SK-N-SH treated with all-trans-retinoic acid at 6 μM for 48 hours (cell line): ENCODE data around the gene RGS7.

Source experiments
- ATAC-seq: fragments of 200-7000 bp; cut with Tn5 transposase; 3 replicates; pipeline ENCODE4 v1.9.1; 2020; ENCODE audit warnings: mild to moderate bottlenecking, moderate library complexity
- BACH2 ChIP-seq: fragments of 250-450 bp; sonication (Bioruptor Pico); IDR thresholded peaks from 2 replicates; pipeline ENCODE4 v1.9.0; 2021; ENCODE audit warnings: mild to moderate bottlenecking, borderline replicate concordance
- CREB5 ChIP-seq: fragments of 250-450 bp; sonication (Bioruptor Pico); IDR thresholded peaks from 2 replicates; pipeline ENCODE4 v1.5.1; 2020; ENCODE audit warnings: low read depth, mild to moderate bottlenecking, moderate library complexity
- CSDC2 ChIP-seq: fragments of 250-450 bp; sonication (Bioruptor Pico); IDR thresholded peaks from 2 replicates; pipeline ENCODE4 v1.5.0; 2020; ENCODE audit warnings: mild to moderate bottlenecking, moderate library complexity
- ESRRG ChIP-seq: fragments of 250-450 bp; sonication (Bioruptor Pico); IDR thresholded peaks from 2 replicates; pipeline ENCODE4 v1.6.1; 2021; ENCODE audit warnings: mild to moderate bottlenecking
- GLIS3 ChIP-seq: fragments of 250-450 bp; sonication (Bioruptor Pico); IDR thresholded peaks from 2 replicates; pipeline ENCODE4 v1.5.0; 2020; ENCODE audit warnings: mild to moderate bottlenecking, moderate library complexity
- ISL1 ChIP-seq: fragments of 250-450 bp; sonication (Bioruptor Pico); IDR thresholded peaks from 2 replicates; pipeline ENCODE4 v2.1.2; 2022; ENCODE audit warnings: mild to moderate bottlenecking, moderate library complexity
- OSR1 ChIP-seq: fragments of 250-450 bp; sonication (Bioruptor Pico); IDR thresholded peaks from 2 replicates; pipeline ENCODE4 v1.8.0; 2022; ENCODE audit warnings: moderate library complexity, mild to moderate bottlenecking, inconsistent platforms
- PATZ1 ChIP-seq: fragments of 250-450 bp; sonication (Bioruptor Pico); IDR thresholded peaks from 2 replicates; pipeline ENCODE4 v1.8.0; 2020; ENCODE audit warnings: mild to moderate bottlenecking, moderate library complexity, borderline replicate concordance
- POU6F1 ChIP-seq: fragments of 250-450 bp; sonication (Bioruptor Pico); IDR thresholded peaks from 2 replicates; pipeline ENCODE4 v1.8.0; 2021; ENCODE audit warnings: low read depth, mild to moderate bottlenecking, moderate library complexity, borderline replicate concordance
- PPARA ChIP-seq: fragments of 250-450 bp; sonication (Bioruptor Pico); IDR thresholded peaks from 2 replicates; pipeline ENCODE4 v1.5.0; 2020; ENCODE audit warnings: mild to moderate bottlenecking, borderline replicate concordance
- RARB ChIP-seq: fragments of 250-450 bp; sonication (Bioruptor Pico); IDR thresholded peaks from 2 replicates; pipeline ENCODE4 v1.8.0; 2021; ENCODE audit warnings: mild to moderate bottlenecking, moderate library complexity
- SNAI2 ChIP-seq: fragments of 250-450 bp; sonication (Bioruptor Pico); IDR thresholded peaks from 2 replicates; pipeline ENCODE4 v1.5.0; 2020; ENCODE audit warnings: mild to moderate bottlenecking, moderate library complexity
- TCF4 ChIP-seq: fragments of 250-450 bp; sonication (Bioruptor Pico); IDR thresholded peaks from 2 replicates; pipeline ENCODE4 v1.8.0; 2021; ENCODE audit warnings: mild to moderate bottlenecking, moderate library complexity, borderline replicate concordance
- TOX ChIP-seq: fragments of 250-450 bp; sonication (Bioruptor Pico); IDR thresholded peaks from 2 replicates; pipeline ENCODE4 v1.8.0; 2021; ENCODE audit warnings: mild to moderate bottlenecking, moderate library complexity, borderline replicate concordance
- ZC3H10 ChIP-seq: fragments of 250-450 bp; sonication (Bioruptor Pico); IDR thresholded peaks from 2 replicates; pipeline ENCODE4 v1.5.1; 2021; ENCODE audit warnings: mild to moderate bottlenecking, moderate library complexity
- ZFP3 ChIP-seq: fragments of 250-450 bp; sonication (Bioruptor Pico); IDR thresholded peaks from 2 replicates; pipeline ENCODE4 v1.5.0; 2020; ENCODE audit warnings: mild to moderate bottlenecking, moderate library complexity
- ZFP30 ChIP-seq: fragments of 450-650 bp; formaldehyde crosslinking; IDR thresholded peaks from 2 replicates; pipeline ENCODE4 v1.5.0; 2022; ENCODE audit warnings: mild to moderate bottlenecking, moderate library complexity
- ZNF565 ChIP-seq: fragments of 450-650 bp; formaldehyde crosslinking; conservative IDR thresholded peaks from 2 replicates; pipeline ENCODE4 v1.5.0; 2020; ENCODE audit warnings: low read depth, mild to moderate bottlenecking, moderate library complexity
- ZNF70 ChIP-seq: fragments of 450-650 bp; formaldehyde crosslinking; IDR thresholded peaks from 2 replicates; pipeline ENCODE4 v1.5.0; 2020; ENCODE audit warnings: mild to moderate bottlenecking, moderate library complexity
- ZNF8 ChIP-seq: fragments of 450-650 bp; formaldehyde crosslinking; IDR thresholded peaks from 2 replicates; pipeline ENCODE4 v1.5.0; 2020; ENCODE audit warnings: mild to moderate bottlenecking, moderate library complexity
- TF ChIP-seq, protein P1 (sequence below): fragments of 250-450 bp; sonication (Bioruptor Pico); IDR thresholded peaks from 2 replicates; pipeline ENCODE4 v1.5.0; 2020; ENCODE audit warnings: mild to moderate bottlenecking, moderate library complexity
- TF ChIP-seq, protein P2 (sequence below): fragments of 250-450 bp; sonication (Bioruptor Pico); IDR thresholded peaks from 2 replicates; pipeline ENCODE4 v1.5.1; 2021; ENCODE audit warnings: mild to moderate bottlenecking, moderate library complexity

The RGS7 gene

GRCh38 chr1:240956020-240956419 lies 401.0 kb downstream of the RGS7 start:
- no peak for TF ChIP-seq PATZ1 (CRISPR knock-in tag)
- TF ChIP-seq, all 23 proteins: peak for 0
- no peak for ATAC-seq

GRCh38 chr1:240947438-240948224 lies 409.4 kb downstream of the RGS7 start:
- TF ChIP-seq BACH2 (CRISPR knock-in tag) (no peak), ZNF565 (CRISPR knock-in tag) (no peak), ZC3H10 (CRISPR knock-in tag) (no peak), TOX (CRISPR knock-in tag) (no peak), ZNF8 (no peak), ZFP3 (CRISPR knock-in tag) (no peak), RARB (no peak), CSDC2 (CRISPR knock-in tag) (no peak), OSR1 (CRISPR knock-in tag) (no peak), ZNF70 (CRISPR knock-in tag) (no peak), ESRRG (CRISPR knock-in tag) (no peak), TCF4 (CRISPR knock-in tag) (no peak), POU6F1 (CRISPR knock-in tag) (no peak), CREB5 (CRISPR knock-in tag) (no peak), ISL1 (CRISPR knock-in tag) (no peak), ZFP30 (CRISPR knock-in tag) (no peak)
- TF ChIP-seq, protein P1, sequence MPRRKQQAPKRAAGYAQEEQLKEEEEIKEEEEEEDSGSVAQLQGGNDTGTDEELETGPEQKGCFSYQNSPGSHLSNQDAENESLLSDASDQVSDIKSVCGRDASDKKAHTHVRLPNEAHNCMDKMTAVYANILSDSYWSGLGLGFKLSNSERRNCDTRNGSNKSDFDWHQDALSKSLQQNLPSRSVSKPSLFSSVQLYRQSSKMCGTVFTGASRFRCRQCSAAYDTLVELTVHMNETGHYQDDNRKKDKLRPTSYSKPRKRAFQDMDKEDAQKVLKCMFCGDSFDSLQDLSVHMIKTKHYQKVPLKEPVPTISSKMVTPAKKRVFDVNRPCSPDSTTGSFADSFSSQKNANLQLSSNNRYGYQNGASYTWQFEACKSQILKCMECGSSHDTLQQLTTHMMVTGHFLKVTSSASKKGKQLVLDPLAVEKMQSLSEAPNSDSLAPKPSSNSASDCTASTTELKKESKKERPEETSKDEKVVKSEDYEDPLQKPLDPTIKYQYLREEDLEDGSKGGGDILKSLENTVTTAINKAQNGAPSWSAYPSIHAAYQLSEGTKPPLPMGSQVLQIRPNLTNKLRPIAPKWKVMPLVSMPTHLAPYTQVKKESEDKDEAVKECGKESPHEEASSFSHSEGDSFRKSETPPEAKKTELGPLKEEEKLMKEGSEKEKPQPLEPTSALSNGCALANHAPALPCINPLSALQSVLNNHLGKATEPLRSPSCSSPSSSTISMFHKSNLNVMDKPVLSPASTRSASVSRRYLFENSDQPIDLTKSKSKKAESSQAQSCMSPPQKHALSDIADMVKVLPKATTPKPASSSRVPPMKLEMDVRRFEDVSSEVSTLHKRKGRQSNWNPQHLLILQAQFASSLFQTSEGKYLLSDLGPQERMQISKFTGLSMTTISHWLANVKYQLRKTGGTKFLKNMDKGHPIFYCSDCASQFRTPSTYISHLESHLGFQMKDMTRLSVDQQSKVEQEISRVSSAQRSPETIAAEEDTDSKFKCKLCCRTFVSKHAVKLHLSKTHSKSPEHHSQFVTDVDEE (CRISPR knock-in tag): no peak
- TF ChIP-seq, protein P2, sequence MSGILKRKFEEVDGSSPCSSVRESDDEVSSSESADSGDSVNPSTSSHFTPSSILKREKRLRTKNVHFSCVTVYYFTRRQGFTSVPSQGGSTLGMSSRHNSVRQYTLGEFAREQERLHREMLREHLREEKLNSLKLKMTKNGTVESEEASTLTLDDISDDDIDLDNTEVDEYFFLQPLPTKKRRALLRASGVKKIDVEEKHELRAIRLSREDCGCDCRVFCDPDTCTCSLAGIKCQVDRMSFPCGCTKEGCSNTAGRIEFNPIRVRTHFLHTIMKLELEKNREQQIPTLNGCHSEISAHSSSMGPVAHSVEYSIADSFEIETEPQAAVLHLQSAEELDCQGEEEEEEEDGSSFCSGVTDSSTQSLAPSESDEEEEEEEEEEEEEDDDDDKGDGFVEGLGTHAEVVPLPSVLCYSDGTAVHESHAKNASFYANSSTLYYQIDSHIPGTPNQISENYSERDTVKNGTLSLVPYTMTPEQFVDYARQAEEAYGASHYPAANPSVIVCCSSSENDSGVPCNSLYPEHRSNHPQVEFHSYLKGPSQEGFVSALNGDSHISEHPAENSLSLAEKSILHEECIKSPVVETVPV (CRISPR knock-in tag): no peak
- no peak for ATAC-seq

GRCh38 chr1:240946926-240947325 lies 410.1 kb downstream of the RGS7 start:
- ATAC-seq: peak; percentile 99
- TF ChIP-seq, protein P1 (CRISPR knock-in tag): no peak
- TF ChIP-seq, protein P2 (CRISPR knock-in tag): no peak
- no peak for TF ChIP-seq TCF4 (CRISPR knock-in tag)
- no peak for TF ChIP-seq SNAI2 (CRISPR knock-in tag)
- TF ChIP-seq ZFP3 (CRISPR knock-in tag): no peak
- TF ChIP-seq ZNF70 (CRISPR knock-in tag): no peak
- no peak for TF ChIP-seq ZFP30 (CRISPR knock-in tag)
- TF ChIP-seq GLIS3 (CRISPR knock-in tag): no peak
- TF ChIP-seq TOX (CRISPR knock-in tag): no peak
- no peak for TF ChIP-seq ZNF565 (CRISPR knock-in tag)
- no peak for TF ChIP-seq ZNF8
- TF ChIP-seq PPARA: no peak
- TF ChIP-seq BACH2 (CRISPR knock-in tag): no peak
